ENCODE results near the gene HSPB6.
A peak's percentile ranks its signal among the peaks of the same experiment; 100 is the strongest.
"Not testable (repeated sequence)": the region's sequence is repeated elsewhere in the genome, so short reads cannot be mapped to it uniquely, and the experiment has no call there.

Gene HSPB6

GRCh38 chr19:35786299-35787160 is 29.7 kb upstream of the HSPB6 start:
- DNase-seq (ENCODE audit: low read depth in 2 of 2): no peak

GRCh38 chr19:35785339-35785627 is 28.5 kb upstream of the HSPB6 start:
- DNase-seq (ENCODE audit: low read depth in 2 of 2): no peak

GRCh38 chr19:35784503-35785338 is 27.9 kb upstream of the HSPB6 start:
- DNase-seq (ENCODE audit: low read depth in 2 of 2): no peak

GRCh38 chr19:35783469-35784434 is 26.9 kb upstream of the HSPB6 start:
- no peak for DNase-seq (ENCODE audit: low read depth in 2 of 2)

GRCh38 chr19:35782589-35782988 is 25.8 kb upstream of the HSPB6 start:
- no peak for DNase-seq (ENCODE audit: low read depth in 2 of 2)

- no peak for DNase-seq (ENCODE audit: low read depth in 2 of 2)
These were observed 24.8 kb upstream of the HSPB6 start for GRCh38 chr19:35781650-35782049.

- no peak for DNase-seq (ENCODE audit: low read depth in 2 of 2)
These were observed 23.9 kb upstream of the HSPB6 start for GRCh38 chr19:35780717-35781116.

- no peak for DNase-seq (ENCODE audit: low read depth in 2 of 2)
These were observed 23.2 kb upstream of the HSPB6 start for GRCh38 chr19:35780058-35780457.

- no peak for DNase-seq (ENCODE audit: low read depth in 2 of 2)
These were observed 22.2 kb upstream of the HSPB6 start for GRCh38 chr19:35779033-35779432.

- DNase-seq (ENCODE audit: low read depth in 2 of 2): no peak
These were observed 21.1 kb upstream of the HSPB6 start for GRCh38 chr19:35777961-35778360.

GRCh38 chr19:35777086-35777841 is 20.4 kb upstream of the HSPB6 start:
- no peak for DNase-seq (ENCODE audit: low read depth in 2 of 2)

- DNase-seq (ENCODE audit: low read depth in 2 of 2): no peak
These were observed 19.4 kb upstream of the HSPB6 start for GRCh38 chr19:35776102-35776788.

- DNase-seq (ENCODE audit: low read depth in 2 of 2): peak; percentile 94 to 98
These were observed 18.7 kb upstream of the HSPB6 start, which contains the start of gene ARHGAP33 for GRCh38 chr19:35775298-35776101. Gene ARHGAP33, plus strand, starts transcription at chr19:35775564. Its CDS starts 95 bp downstream, at chr19:35775659.

- DNase-seq (ENCODE audit: low read depth in 2 of 2): no peak
These were observed 18.1 kb upstream of the HSPB6 start for GRCh38 chr19:35775046-35775297.

- no peak for DNase-seq (ENCODE audit: low read depth in 2 of 2)
These were observed 17.6 kb upstream of the HSPB6 start for GRCh38 chr19:35774274-35775045.

GRCh38 chr19:35773020-35773806 is 16.4 kb upstream of the HSPB6 start:
- no peak for DNase-seq (ENCODE audit: low read depth in 2 of 2)

- not testable (repeated sequence) for DNase-seq (ENCODE audit: low read depth in 2 of 2)
These were observed 15.5 kb upstream of the HSPB6 start for GRCh38 chr19:35772362-35772761.

- DNase-seq (ENCODE audit: low read depth in 2 of 2): no peak
These were observed 11.2 kb upstream of the HSPB6 start for GRCh38 chr19:35768082-35768421.

All from stimulated activated CD8-positive, alpha-beta memory T cell treated with anti-CD3 and anti-CD28 coated beads, Interleukin-7, amount 100 ng/mL, for 1 hour (primary cell).